Activated CD8-positive, alpha-beta memory T cell treated with anti-CD3 and anti-CD28 coated beads, Interleukin-2, amount 50 U/mL, for 4 hours (primary cell): ENCODE results near the gene SLCO3A1.

ENCODE experiments used
- DNase-seq: peaks from one replicate; pipeline ENCODE4 v3.0.0-alpha.2; 2020

SLCO3A1 gene

GRCh38 chr15:92076541-92076940, 223.0 kb downstream of the SLCO3A1 start:
- DNase-seq = no peak

- DNase-seq = peak; percentile 57
These were observed 224.0 kb downstream of the SLCO3A1 start for GRCh38 chr15:92077353-92078085.

GRCh38 chr15:92078270-92078669, 224.8 kb downstream of the SLCO3A1 start:
- DNase-seq = no peak

GRCh38 chr15:92079047-92079446, 225.5 kb downstream of the SLCO3A1 start:
- DNase-seq = no peak

GRCh38 chr15:92079647-92080255, 226.2 kb downstream of the SLCO3A1 start:
- no peak for DNase-seq

- peak; percentile 50 for DNase-seq
These were observed 228.7 kb downstream of the SLCO3A1 start for GRCh38 chr15:92082006-92082843.

- no peak for DNase-seq
These were observed 229.7 kb downstream of the SLCO3A1 start for GRCh38 chr15:92083190-92083589.

GRCh38 chr15:92087211-92087610, 233.7 kb downstream of the SLCO3A1 start:
- no peak for DNase-seq

GRCh38 chr15:92091155-92091734, 237.7 kb downstream of the SLCO3A1 start:
- DNase-seq = no peak

GRCh38 chr15:92092289-92093105, 239.0 kb downstream of the SLCO3A1 start:
- no peak for DNase-seq

GRCh38 chr15:92095693-92096092, 242.2 kb downstream of the SLCO3A1 start:
- DNase-seq = no peak

- DNase-seq = peak; percentile 29
These were observed 244.1 kb downstream of the SLCO3A1 start for GRCh38 chr15:92097474-92098178.

- DNase-seq = no peak
These were observed 245.4 kb downstream of the SLCO3A1 start for GRCh38 chr15:92098869-92099268.

- DNase-seq = no peak
These were observed 246.8 kb downstream of the SLCO3A1 start for GRCh38 chr15:92100301-92100700.

GRCh38 chr15:92100751-92101150, 247.2 kb downstream of the SLCO3A1 start:
- DNase-seq = no peak

GRCh38 chr15:92101708-92102394, 248.3 kb downstream of the SLCO3A1 start:
- no peak for DNase-seq

GRCh38 chr15:92102395-92102755, 248.9 kb downstream of the SLCO3A1 start:
- no peak for DNase-seq

GRCh38 chr15:92104072-92104471, 250.6 kb downstream of the SLCO3A1 start:
- DNase-seq = no peak

GRCh38 chr15:92105611-92106010, 252.1 kb downstream of the SLCO3A1 start:
- DNase-seq = no peak

- DNase-seq = no peak
These were observed 254.0 kb downstream of the SLCO3A1 start for GRCh38 chr15:92107510-92107909.

- no peak for DNase-seq
These were observed 255.8 kb downstream of the SLCO3A1 start for GRCh38 chr15:92109191-92109873.
